GM18502 (cell line): Measurements from ENCODE around the gene DISC1.
"Not testable (repeated sequence)": the region's sequence is repeated elsewhere in the genome, so short reads cannot be mapped to it uniquely, and the experiment has no call there.

Experiments
- ATAC-seq: cut with Tn5 transposase; IDR thresholded peaks from one replicate; pipeline ENCODE4 v1.9.1; 2021; ENCODE audit warnings: mild to moderate bottlenecking; ENCODE audit not compliant: unreplicated experiment, poor library complexity

The DISC1 gene

GRCh38 chr1:231634323-231635013 is 7.9 kb downstream of the DISC1 start:
- ATAC-seq = no peak

- ATAC-seq = no peak
Measured at GRCh38 chr1:231636157-231636556, 9.6 kb downstream of the DISC1 start.

- not testable (repeated sequence) for ATAC-seq
Measured at GRCh38 chr1:231636922-231637321, 10.3 kb downstream of the DISC1 start.

- no peak for ATAC-seq
Measured at GRCh38 chr1:231638647-231639046, 12.1 kb downstream of the DISC1 start.

- no peak for ATAC-seq
Measured at GRCh38 chr1:231639819-231640218, 13.2 kb downstream of the DISC1 start.

GRCh38 chr1:231641444-231641843 is 14.9 kb downstream of the DISC1 start:
- ATAC-seq = not testable (repeated sequence)

GRCh38 chr1:231642061-231642460 is 15.5 kb downstream of the DISC1 start:
- not testable (repeated sequence) for ATAC-seq

- no peak for ATAC-seq
Measured at GRCh38 chr1:231642618-231643017, 16.0 kb downstream of the DISC1 start.

GRCh38 chr1:231643071-231643934 is 16.7 kb downstream of the DISC1 start:
- no peak for ATAC-seq

GRCh38 chr1:231643935-231644237 is 17.3 kb downstream of the DISC1 start:
- ATAC-seq = no peak

- not testable (repeated sequence) for ATAC-seq
Measured at GRCh38 chr1:231645634-231646033, 19.0 kb downstream of the DISC1 start.

GRCh38 chr1:231646165-231646564 is 19.6 kb downstream of the DISC1 start:
- not testable (repeated sequence) for ATAC-seq

- ATAC-seq = not testable (repeated sequence)
Measured at GRCh38 chr1:231651621-231652260, 25.2 kb downstream of the DISC1 start.

- ATAC-seq = no peak
Measured at GRCh38 chr1:231653632-231654031, 27.0 kb downstream of the DISC1 start.

- no peak for ATAC-seq
Measured at GRCh38 chr1:231656741-231657140, 30.2 kb downstream of the DISC1 start.

- ATAC-seq = not testable (repeated sequence)
Measured at GRCh38 chr1:231658223-231658622, 31.6 kb downstream of the DISC1 start.

- ATAC-seq = no peak
Measured at GRCh38 chr1:231660198-231660597, 33.6 kb downstream of the DISC1 start.

- no peak for ATAC-seq
Measured at GRCh38 chr1:231663211-231663792, 36.7 kb downstream of the DISC1 start.

GRCh38 chr1:231665101-231665500 is 38.5 kb downstream of the DISC1 start:
- no peak for ATAC-seq

GRCh38 chr1:231665726-231666125 is 39.1 kb downstream of the DISC1 start:
- ATAC-seq = no peak
